AG04449 (cell line): ENCODE data around the gene COL6A2.

Experiments used
- CTCF ChIA-PET: fragments of 350-600 bp; formaldehyde crosslinking; extraction: SDS; loops from one replicate; lab custom pipeline; 2021; ENCODE audit warnings: antibody characterized with exemption; lab: Yijun Ruan, JAX
- POLR2A ChIA-PET: fragments of 400-600, 350-600 bp; formaldehyde crosslinking; extraction: SDS; loops from one replicate; lab custom pipeline; 2020; ENCODE audit warnings: antibody characterized with exemption, inconsistent platforms; lab: Yijun Ruan, JAX
- DNase-seq: peaks from one replicate; pipeline ENCODE4 v3.0.0-alpha.2; 2010; ENCODE audit warnings: low read depth, low spot score
- H3K4me3 ChIP-seq: 2 replicates; pipeline ENCODE4 v1.5.1; 2011; ENCODE audit warnings: low read depth, mild to moderate bottlenecking, control low read depth, low read length
- CTCF ChIP-seq: IDR thresholded peaks from one replicate; pipeline ENCODE4 v1.5.1; 2011; ENCODE audit warnings: mild to moderate bottlenecking, moderate library complexity, low read length, control low read depth, inconsistent platforms; ENCODE audit not compliant: insufficient read depth; ENCODE audit errors: missing control alignments

Gene COL6A2

GRCh38 chr21:46154955-46155513 lies 57.1 kb downstream of the COL6A2 start:
- no peak for DNase-seq
- TF ChIP-seq CTCF = no peak
- ChIA-PET POLR2A (no interaction called here), CTCF (interaction anchor here (0.6 to 3.0 kb wide), 4 partner anchors 9 to 139 kb away, joined by 3 to 10 read pairs (median 5); no protein-coding TSS in a partner anchor)
- no peak overlapping the region for H3K4me3 ChIP-seq

GRCh38 chr21:46155514-46156377 lies 57.8 kb downstream of the COL6A2 start, which contains the start of gene FTCD:
Gene FTCD, minus strand, starts transcription at chr21:46155579. Its CDS starts 56 bp downstream, at chr21:46155523.
- TF ChIP-seq CTCF = no peak
- no peak within 1 kb of the TSS for H3K4me3 ChIP-seq
- POLR2A ChIA-PET = no interaction called here
- DNase-seq = no peak
- CTCF ChIA-PET = interaction anchor here (0.7 to 3.0 kb wide), 2 partner anchors 13 to 35 kb away, joined by 6 to 10 read pairs; no protein-coding TSS in a partner anchor

GRCh38 chr21:46156378-46156645 lies 58.4 kb downstream of the COL6A2 start:
- CTCF ChIA-PET = no interaction called here
- H3K4me3 ChIP-seq = no peak overlapping the region
- TF ChIP-seq CTCF = no peak
- no peak for DNase-seq
- POLR2A ChIA-PET = no interaction called here

GRCh38 chr21:46156678-46157077 lies 58.8 kb downstream of the COL6A2 start:
- POLR2A ChIA-PET = no interaction called here
- CTCF ChIA-PET = no interaction called here

GRCh38 chr21:46157396-46157986 lies 59.6 kb downstream of the COL6A2 start:
- CTCF ChIA-PET = interaction anchor here (1.7 to 3.1 kb wide), 2 partner anchors 8 to 14 kb away, joined by 4 to 21 read pairs; no protein-coding TSS in a partner anchor
- H3K4me3 ChIP-seq = no peak overlapping the region
- no peak for TF ChIP-seq CTCF
- no peak for DNase-seq
- POLR2A ChIA-PET = no interaction called here

More at GRCh38 chr21:46156678-46157077, 58.8 kb downstream of the COL6A2 start:
- TF ChIP-seq CTCF = no peak
- H3K4me3 ChIP-seq = no peak overlapping the region
- no peak for DNase-seq

GRCh38 chr21:46157987-46158451 lies 60.1 kb downstream of the COL6A2 start:
- no peak for DNase-seq
- H3K4me3 ChIP-seq = no peak overlapping the region
- POLR2A ChIA-PET = no interaction called here
- CTCF ChIA-PET = interaction anchor here (1.1 to 3.1 kb wide), 3 partner anchors 9 to 93 kb away, joined by 3 to 21 read pairs (median 4); no protein-coding TSS in a partner anchor
- no peak for TF ChIP-seq CTCF
